ENCODE measurements around the gene CHMP1A. TPM values are rescaled to one million over a fixed set of nuclear protein-coding genes. Genes with fewer than 3 reads are reported as not detected.
"Not testable (repeated sequence)": the region's sequence is repeated elsewhere in the genome, so short reads cannot be mapped to it uniquely, and the experiment has no call there.

CHMP1A gene
- total and polyA plus RNA-seq, 4 donors, result 48.0 to 114 (median 84.8) TPM

GRCh38 chr16:89678258-89678657 is 20.8 kb upstream of the CHMP1A start:
- Histone ChIP-seq H3K4me3 (ENCODE audit: low read depth, low read length) (no peak overlapping the region), H3K9me3 (ENCODE audit: control insufficient read depth, insufficient read depth, low read length) (no peaks in the 10 kb centered on the region), H3K4me1 (ENCODE audit: control insufficient read depth, insufficient read depth, low read length) (no peaks in the 10 kb centered on the region), H3K36me3 (ENCODE audit: control insufficient read depth, insufficient read depth, low read length) (peaks cover 15% of the 10 kb centered on the region), H3K27me3 (ENCODE audit: control insufficient read depth, insufficient read depth, low read length) (no peaks in the 10 kb centered on the region), H3K27ac (ENCODE audit: low read depth, low read length) (no peak overlapping the region)
- no peak for DNase-seq (ENCODE audit: low read depth in 4 of 6, low spot score in 6 of 6)
- no CpG with 5 or more reads among the region's 2 CpGs for WGBS (ENCODE audit: insufficient coverage)

GRCh38 chr16:89672177-89672941 is 14.9 kb upstream of the CHMP1A start:
- H3K4me1 ChIP-seq (ENCODE audit: control insufficient read depth, insufficient read depth, low read length), result no peaks in the 10 kb centered on the region
- no peak overlapping the region for H3K27ac ChIP-seq (ENCODE audit: low read depth, low read length)
- no peaks in the 10 kb centered on the region for H3K9me3 ChIP-seq (ENCODE audit: control insufficient read depth, insufficient read depth, low read length)
- no peaks in the 10 kb centered on the region for H3K27me3 ChIP-seq (ENCODE audit: control insufficient read depth, insufficient read depth, low read length)
- no peak overlapping the region for H3K4me3 ChIP-seq (ENCODE audit: low read depth, low read length)
- WGBS (ENCODE audit: insufficient coverage), result 94% methylated on average over 12 of the region's 16 CpGs
- DNase-seq (ENCODE audit: low read depth in 4 of 6, low spot score in 6 of 6), result no peak
- H3K36me3 ChIP-seq (ENCODE audit: control insufficient read depth, insufficient read depth, low read length), result peaks cover 29% of the 10 kb centered on the region

DNA sequence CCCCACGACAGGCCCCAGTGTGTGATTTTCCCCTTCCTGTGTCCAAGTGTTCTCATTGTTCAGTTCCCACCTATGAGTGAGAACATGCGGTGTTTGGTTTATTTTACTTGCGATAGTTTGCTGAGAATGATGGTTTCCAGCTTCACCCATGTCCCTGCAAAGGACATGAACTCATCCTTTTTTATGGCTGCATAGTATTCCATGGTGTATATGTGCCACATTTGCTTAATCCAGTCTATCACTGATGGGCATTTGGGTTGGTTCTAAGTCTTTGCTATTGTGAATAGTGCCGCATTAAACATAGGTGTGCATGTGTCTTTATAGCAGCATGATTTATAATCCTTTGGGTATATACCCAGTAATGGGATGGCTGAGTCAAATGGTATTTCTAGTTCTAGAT is 14.1 kb upstream of the CHMP1A start:
- H3K36me3 ChIP-seq (ENCODE audit: control insufficient read depth, insufficient read depth, low read length), result peaks cover 29% of the 10 kb centered on the region
- not testable (repeated sequence) for DNase-seq (ENCODE audit: low read depth in 4 of 6, low spot score in 6 of 6); H3K27ac ChIP-seq (ENCODE audit: low read depth, low read length); H3K4me1 ChIP-seq (ENCODE audit: control insufficient read depth, insufficient read depth, low read length); H3K27me3 ChIP-seq (ENCODE audit: control insufficient read depth, insufficient read depth, low read length); H3K4me3 ChIP-seq (ENCODE audit: low read depth, low read length); H3K9me3 ChIP-seq (ENCODE audit: control insufficient read depth, insufficient read depth, low read length)
- WGBS (ENCODE audit: insufficient coverage), result no CpG with 5 or more reads among the region's 4 CpGs

DNA sequence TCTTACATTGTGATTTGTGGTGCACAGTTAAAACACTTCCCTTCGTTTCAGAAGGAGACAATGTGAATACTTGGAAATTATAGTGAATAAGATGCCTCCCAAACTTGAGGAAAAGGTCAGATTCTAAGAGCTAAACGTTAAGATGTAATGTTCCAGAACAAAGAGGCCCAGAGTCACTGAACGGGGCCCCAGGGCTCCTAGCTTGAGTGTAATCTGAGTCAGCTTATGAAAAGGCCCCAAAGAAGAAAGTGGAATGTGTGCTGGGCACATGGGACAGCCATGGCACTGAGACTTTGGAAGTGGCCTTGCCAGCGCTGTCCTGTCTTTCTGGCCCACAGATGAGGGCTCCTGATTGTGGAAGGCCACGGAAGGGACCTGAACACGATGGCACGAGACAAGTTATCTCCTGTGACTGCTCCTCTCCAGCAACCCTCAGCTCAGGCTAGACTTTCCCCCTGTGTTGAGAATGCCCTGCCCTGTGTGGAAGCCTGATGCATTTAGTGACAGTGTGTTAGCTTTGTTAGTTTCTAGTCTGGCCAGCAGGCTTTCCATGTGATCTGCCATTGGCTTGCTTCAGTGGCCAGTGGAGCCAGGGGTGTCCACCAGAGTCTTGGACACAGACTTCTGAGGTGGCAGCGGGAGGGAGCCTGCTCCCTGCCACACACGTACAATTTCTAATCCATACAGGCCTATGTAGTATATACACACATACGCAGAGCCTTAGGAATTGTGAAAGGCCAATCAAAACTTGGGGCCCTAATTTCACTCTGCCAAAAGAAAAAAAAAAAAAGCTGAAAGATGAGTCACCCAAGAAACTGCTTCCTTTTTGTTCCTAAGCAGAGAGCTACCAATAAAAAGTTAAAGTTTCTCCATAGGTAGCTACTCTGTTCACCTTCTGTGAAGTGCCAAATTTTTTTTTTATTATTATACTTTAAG is 13.3 kb upstream of the CHMP1A start:
- H3K4me3 ChIP-seq (ENCODE audit: low read depth, low read length), result no peak overlapping the region
- no peak overlapping the region for H3K27ac ChIP-seq (ENCODE audit: low read depth, low read length)
- no peak for DNase-seq (ENCODE audit: low read depth in 4 of 6, low spot score in 6 of 6)
- no peaks in the 10 kb centered on the region for H3K9me3 ChIP-seq (ENCODE audit: control insufficient read depth, insufficient read depth, low read length)
- no peaks in the 10 kb centered on the region for H3K27me3 ChIP-seq (ENCODE audit: control insufficient read depth, insufficient read depth, low read length)
- H3K36me3 ChIP-seq (ENCODE audit: control insufficient read depth, insufficient read depth, low read length), result peaks cover 32% of the 10 kb centered on the region
- no peaks in the 10 kb centered on the region for H3K4me1 ChIP-seq (ENCODE audit: control insufficient read depth, insufficient read depth, low read length)
- 82% methylated on average over 7 of the region's 10 CpGs for WGBS (ENCODE audit: insufficient coverage)

DNA sequence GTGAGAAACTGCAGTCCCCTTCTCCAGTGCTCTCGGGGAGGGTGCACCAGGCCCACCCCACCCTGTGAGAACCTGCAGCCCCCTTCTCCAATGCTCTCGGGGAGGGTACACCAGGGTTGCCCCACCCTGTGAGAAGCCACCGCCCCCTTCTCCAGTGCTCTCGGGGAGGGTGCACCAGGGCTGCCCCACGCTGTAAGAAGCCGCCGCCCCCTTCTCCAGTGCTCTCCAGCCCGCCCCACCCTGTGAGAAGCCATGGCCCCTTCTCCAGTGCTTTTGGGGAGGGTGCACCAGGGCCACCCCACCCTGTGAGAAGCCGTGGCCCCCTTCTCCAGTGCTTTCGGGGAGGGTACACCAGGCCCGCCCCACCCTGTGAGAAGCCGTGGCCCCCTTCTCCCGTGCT is 12.2 kb upstream of the CHMP1A start:
- H3K4me1 ChIP-seq (ENCODE audit: control insufficient read depth, insufficient read depth, low read length), result no peaks in the 10 kb centered on the region
- no peaks in the 10 kb centered on the region for H3K9me3 ChIP-seq (ENCODE audit: control insufficient read depth, insufficient read depth, low read length)
- H3K36me3 ChIP-seq (ENCODE audit: control insufficient read depth, insufficient read depth, low read length), result peaks cover 37% of the 10 kb centered on the region
- 87% methylated on average over 12 of the region's 13 CpGs for WGBS (ENCODE audit: insufficient coverage)
- H3K27me3 ChIP-seq (ENCODE audit: control insufficient read depth, insufficient read depth, low read length), result no peaks in the 10 kb centered on the region
- no peak overlapping the region for H3K4me3 ChIP-seq (ENCODE audit: low read depth, low read length)
- no peak for DNase-seq (ENCODE audit: low read depth in 4 of 6, low spot score in 6 of 6)
- no peak overlapping the region for H3K27ac ChIP-seq (ENCODE audit: low read depth, low read length)

DNA sequence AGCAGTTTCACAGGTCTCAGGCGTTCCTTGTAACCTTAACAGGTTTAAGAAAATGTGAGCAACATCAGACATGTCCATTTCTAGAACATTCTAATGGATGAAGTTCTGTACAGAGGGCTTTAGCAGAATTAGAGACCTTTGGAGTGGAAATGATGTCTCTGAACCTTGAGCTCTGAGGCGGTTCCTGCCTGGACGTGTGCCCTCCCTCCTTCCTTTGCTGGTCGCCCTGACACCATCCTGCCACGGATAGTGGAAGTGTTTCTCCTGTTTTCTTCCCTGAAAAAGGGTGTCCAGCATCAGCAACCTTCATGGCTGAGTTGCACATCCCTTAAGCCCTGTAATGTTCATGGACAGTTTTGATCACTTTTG is 11.3 kb upstream of the CHMP1A start:
- Histone ChIP-seq H3K36me3 (ENCODE audit: control insufficient read depth, insufficient read depth, low read length) (peaks cover 42% of the 10 kb centered on the region), H3K27me3 (ENCODE audit: control insufficient read depth, insufficient read depth, low read length) (no peaks in the 10 kb centered on the region), H3K4me3 (ENCODE audit: low read depth, low read length) (no peak overlapping the region), H3K4me1 (ENCODE audit: control insufficient read depth, insufficient read depth, low read length) (no peaks in the 10 kb centered on the region), H3K9me3 (ENCODE audit: control insufficient read depth, insufficient read depth, low read length) (no peaks in the 10 kb centered on the region), H3K27ac (ENCODE audit: low read depth, low read length) (no peak overlapping the region)
- no peak for DNase-seq (ENCODE audit: low read depth in 4 of 6, low spot score in 6 of 6)
- WGBS (ENCODE audit: insufficient coverage), result 86% methylated on average over 4 of the region's 5 CpGs

- no peak for DNase-seq (ENCODE audit: low read depth in 4 of 6, low spot score in 6 of 6)
- WGBS (ENCODE audit: insufficient coverage), result 84% methylated on average over 9 of the region's 9 CpGs
- Histone ChIP-seq H3K4me1 (ENCODE audit: control insufficient read depth, insufficient read depth, low read length) (no peaks in the 10 kb centered on the region), H3K27me3 (ENCODE audit: control insufficient read depth, insufficient read depth, low read length) (no peaks in the 10 kb centered on the region), H3K36me3 (ENCODE audit: control insufficient read depth, insufficient read depth, low read length) (peaks cover 52% of the 10 kb centered on the region), H3K4me3 (ENCODE audit: low read depth, low read length) (no peak overlapping the region), H3K27ac (ENCODE audit: low read depth, low read length) (no peak overlapping the region), H3K9me3 (ENCODE audit: control insufficient read depth, insufficient read depth, low read length) (no peaks in the 10 kb centered on the region)
Measured at GRCh38 chr16:89667633-89668032, 10.1 kb upstream of the CHMP1A start.

DNA sequence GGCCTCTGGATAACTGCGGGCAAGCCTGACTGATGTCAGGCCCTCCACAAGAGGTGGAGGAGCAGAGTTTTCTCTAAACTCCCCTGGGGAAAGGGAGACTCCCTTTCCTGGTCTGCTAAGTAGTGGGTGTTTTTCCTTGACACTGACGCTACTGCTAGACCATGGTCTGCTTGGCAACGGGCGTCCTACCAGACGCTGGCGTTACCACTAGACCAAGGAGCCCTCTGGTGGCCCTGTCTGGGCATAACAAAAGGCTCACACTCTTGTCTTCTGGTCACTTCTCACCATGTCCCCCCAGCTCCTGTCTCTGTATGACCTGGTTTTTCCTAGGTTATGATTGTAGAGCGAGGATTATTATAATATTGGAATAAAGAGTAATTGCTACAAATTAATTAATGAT is 9.5 kb upstream of the CHMP1A start:
- 30% methylated on average over 2 of the region's 7 CpGs for WGBS (ENCODE audit: insufficient coverage)
- H3K36me3 ChIP-seq (ENCODE audit: control insufficient read depth, insufficient read depth, low read length), result peaks cover 57% of the 10 kb centered on the region
- H3K27me3 ChIP-seq (ENCODE audit: control insufficient read depth, insufficient read depth, low read length); H3K4me3 ChIP-seq (ENCODE audit: low read depth, low read length); H3K4me1 ChIP-seq (ENCODE audit: control insufficient read depth, insufficient read depth, low read length); H3K27ac ChIP-seq (ENCODE audit: low read depth, low read length); DNase-seq (ENCODE audit: low read depth in 4 of 6, low spot score in 6 of 6); H3K9me3 ChIP-seq (ENCODE audit: control insufficient read depth, insufficient read depth, low read length): not testable (repeated sequence)

- H3K4me1 ChIP-seq (ENCODE audit: control insufficient read depth, insufficient read depth, low read length); H3K9me3 ChIP-seq (ENCODE audit: control insufficient read depth, insufficient read depth, low read length); H3K4me3 ChIP-seq (ENCODE audit: low read depth, low read length); H3K27me3 ChIP-seq (ENCODE audit: control insufficient read depth, insufficient read depth, low read length); H3K27ac ChIP-seq (ENCODE audit: low read depth, low read length); DNase-seq (ENCODE audit: low read depth in 4 of 6, low spot score in 6 of 6): not testable (repeated sequence)
- H3K36me3 ChIP-seq (ENCODE audit: control insufficient read depth, insufficient read depth, low read length), result peaks cover 58% of the 10 kb centered on the region
- 92% methylated on average over 7 of the region's 11 CpGs for WGBS (ENCODE audit: insufficient coverage)
Measured at GRCh38 chr16:89664238-89664637, 6.7 kb upstream of the CHMP1A start.
